ENCODE measurements around the gene XPC. TPM values are rescaled to one million over a fixed set of nuclear protein-coding genes. Genes with fewer than 3 reads are reported as not detected.

The XPC gene
- total RNA-seq, 4 donors from 2014 or later: 27.6 to 73.0 (median 34.4) TPM

- 61 to 64% methylated on average over 8 of the region's 8 CpGs for WGBS, 2 donors (ENCODE audit: low coverage in 1 of 2)
- peaks cover 0 to 72% of the 10 kb centered on the region in 2 donors for H3K36me3 ChIP-seq
- H3K4me1 ChIP-seq: peaks cover 9 to 68% (median 27%) of the 10 kb centered on the region in 3 donors
- ATAC-seq: no peak
- TF ChIP-seq CTCF (IDR thresholded peaks at IDR 0.05): no peak
- TF ChIP-seq POLR2AphosphoS5 (IDR thresholded peaks at IDR 0.05): no peak
- TF ChIP-seq EP300 (IDR thresholded peaks at IDR 0.05): no peak
- TF ChIP-seq POLR2A (IDR thresholded peaks at IDR 0.05): no peak
- H3K27me3 ChIP-seq: no peaks in the 10 kb centered on the region
- peak overlapping the region; percentile 86 to 97 (median 90) for H3K27ac ChIP-seq
- H3K4me3 ChIP-seq: no peak overlapping the region
- no peaks in the 10 kb centered on the region for H3K9me3 ChIP-seq
Observed at GRCh38 chr3:14142567-14143270, 35.7 kb downstream of the XPC start.

- H3K27ac ChIP-seq: peak overlapping the region in 3 of 4 donors; percentile 86 to 93 (median 88)
- H3K4me3 ChIP-seq: no peak overlapping the region
- no peaks in the 10 kb centered on the region for H3K27me3 ChIP-seq
- no peaks in the 10 kb centered on the region for H3K9me3 ChIP-seq
- peaks cover 0 to 72% of the 10 kb centered on the region in 2 donors for H3K36me3 ChIP-seq
- 89% methylated on average over 7 of the region's 19 CpGs; no CpG with 5 or more reads in 1 of the 2 donors for WGBS, 2 donors (ENCODE audit: low coverage in 1 of 2)
- TF ChIP-seq POLR2AphosphoS5 (IDR thresholded peaks at IDR 0.05): no peak
- no peak for TF ChIP-seq POLR2A (IDR thresholded peaks at IDR 0.05)
- TF ChIP-seq EP300 (IDR thresholded peaks at IDR 0.05): no peak
- no peak for TF ChIP-seq CTCF (IDR thresholded peaks at IDR 0.05)
- H3K4me1 ChIP-seq: peaks cover 9 to 72% (median 33%) of the 10 kb centered on the region in 3 donors
- no peak for ATAC-seq
Observed at GRCh38 chr3:14141602-14142341, 36.6 kb downstream of the XPC start.

- no peak for ATAC-seq
- Histone ChIP-seq H3K4me3 (no peak overlapping the region), H3K27ac (peak overlapping the region in 3 of 4 donors; percentile 86 to 93 (median 88)), H3K9me3 (no peaks in the 10 kb centered on the region), H3K27me3 (no peaks in the 10 kb centered on the region), H3K36me3 (peaks cover 0 to 71% of the 10 kb centered on the region in 2 donors), H3K4me1 (peaks cover 9 to 72% (median 31%) of the 10 kb centered on the region in 3 donors)
- TF ChIP-seq EP300 (IDR thresholded peaks at IDR 0.05) (no peak), POLR2A (IDR thresholded peaks at IDR 0.05) (no peak), CTCF (IDR thresholded peaks at IDR 0.05) (no peak), POLR2AphosphoS5 (IDR thresholded peaks at IDR 0.05) (no peak)
- WGBS, 2 donors (ENCODE audit: low coverage in 1 of 2): 45% methylated on average over 2 of the region's 2 CpGs; no CpG with 5 or more reads in 1 of the 2 donors
Observed at GRCh38 chr3:14141144-14141543, 37.3 kb downstream of the XPC start.

- Histone ChIP-seq H3K9me3 (no peaks in the 10 kb centered on the region), H3K4me3 (no peak overlapping the region), H3K4me1 (peaks cover 9 to 67% (median 26%) of the 10 kb centered on the region in 3 donors), H3K27ac (peak overlapping the region in 3 of 4 donors; percentile 86 to 93 (median 88)), H3K36me3 (peaks cover 0 to 71% of the 10 kb centered on the region in 2 donors), H3K27me3 (no peaks in the 10 kb centered on the region)
- no peak for TF ChIP-seq POLR2AphosphoS5 (IDR thresholded peaks at IDR 0.05)
- no peak for TF ChIP-seq POLR2A (IDR thresholded peaks at IDR 0.05)
- no peak for TF ChIP-seq EP300 (IDR thresholded peaks at IDR 0.05)
- no peak for TF ChIP-seq CTCF (IDR thresholded peaks at IDR 0.05)
- 69% methylated on average over 2 of the region's 2 CpGs; no CpG with 5 or more reads in 1 of the 2 donors for WGBS, 2 donors (ENCODE audit: low coverage in 1 of 2)
- no peak for ATAC-seq
Observed at GRCh38 chr3:14140668-14141067, 37.7 kb downstream of the XPC start.
